Subcutaneous adipose tissue (tissue), 4 donors: ENCODE data around the gene PRRC2B. TPM values are rescaled to one million over a fixed set of nuclear protein-coding genes. Genes with fewer than 3 reads are reported as not detected.

Experiments
- total RNA-seq, 4 donors: library from RNA; depleted of rRNA; stranded (reverse); fragments of >200 nt; gene quantifications; one replicate each; pipeline ENCODE4 v1.1.0, GENCODE V29; 2016
- TF ChIP-seq, protein P1 (sequence below): fragments of 450-650 bp; IDR thresholded peaks from one replicate; pipeline ENCODE4 v1.5.1; 2016; ENCODE audit warnings: low read depth, mild to moderate bottlenecking, control low read depth, antibody characterized with exemption, moderate library complexity

PRRC2B gene
- total RNA-seq, 4 donors from 2014 or later, result 59.0 to 138 (median 81.8) TPM

DNA sequence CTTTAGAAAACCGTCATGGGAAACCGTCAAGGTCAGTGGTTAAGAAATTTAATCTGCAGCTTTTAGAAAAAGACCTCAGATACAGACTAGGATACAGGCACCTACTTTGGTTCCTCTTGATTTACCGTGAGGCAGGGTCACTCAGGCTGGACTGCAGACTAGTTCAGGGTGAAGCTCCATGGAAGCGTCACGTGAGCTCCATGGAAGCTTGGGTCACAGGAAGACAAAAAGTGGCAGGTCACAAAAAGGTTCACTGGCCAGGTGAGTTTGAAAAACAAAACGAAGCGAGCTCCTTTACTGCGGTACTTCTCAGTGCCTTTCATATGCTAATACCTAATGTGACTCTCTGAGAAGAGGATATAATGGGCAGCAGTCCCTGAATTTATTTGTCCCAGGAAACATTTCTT is 43.0 kb downstream of the PRRC2B start:
- TF ChIP-seq, protein P1, sequence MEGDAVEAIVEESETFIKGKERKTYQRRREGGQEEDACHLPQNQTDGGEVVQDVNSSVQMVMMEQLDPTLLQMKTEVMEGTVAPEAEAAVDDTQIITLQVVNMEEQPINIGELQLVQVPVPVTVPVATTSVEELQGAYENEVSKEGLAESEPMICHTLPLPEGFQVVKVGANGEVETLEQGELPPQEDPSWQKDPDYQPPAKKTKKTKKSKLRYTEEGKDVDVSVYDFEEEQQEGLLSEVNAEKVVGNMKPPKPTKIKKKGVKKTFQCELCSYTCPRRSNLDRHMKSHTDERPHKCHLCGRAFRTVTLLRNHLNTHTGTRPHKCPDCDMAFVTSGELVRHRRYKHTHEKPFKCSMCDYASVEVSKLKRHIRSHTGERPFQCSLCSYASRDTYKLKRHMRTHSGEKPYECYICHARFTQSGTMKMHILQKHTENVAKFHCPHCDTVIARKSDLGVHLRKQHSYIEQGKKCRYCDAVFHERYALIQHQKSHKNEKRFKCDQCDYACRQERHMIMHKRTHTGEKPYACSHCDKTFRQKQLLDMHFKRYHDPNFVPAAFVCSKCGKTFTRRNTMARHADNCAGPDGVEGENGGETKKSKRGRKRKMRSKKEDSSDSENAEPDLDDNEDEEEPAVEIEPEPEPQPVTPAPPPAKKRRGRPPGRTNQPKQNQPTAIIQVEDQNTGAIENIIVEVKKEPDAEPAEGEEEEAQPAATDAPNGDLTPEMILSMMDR, result no peak

DNA sequence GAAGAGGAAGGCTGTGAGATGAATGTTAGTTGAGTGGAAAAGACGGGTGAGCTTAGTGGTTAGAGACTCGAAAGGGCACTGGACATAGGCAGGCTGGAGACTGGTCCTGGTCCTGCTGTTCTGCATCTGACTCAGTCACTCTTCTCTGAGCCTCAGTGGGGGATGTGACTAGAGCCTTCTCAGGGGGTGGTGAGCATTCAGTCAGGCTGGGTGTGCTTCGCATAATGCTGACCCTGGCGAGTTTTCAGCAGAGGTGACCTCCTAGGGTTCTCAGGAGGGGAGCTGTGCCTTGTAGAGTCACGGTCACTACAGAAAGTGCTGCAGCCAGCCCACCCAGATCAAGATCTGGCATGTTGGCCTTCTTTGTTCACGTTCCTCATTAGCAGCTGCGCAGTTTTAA is 44.3 kb downstream of the PRRC2B start:
- TF ChIP-seq, protein P1, result no peak

DNA sequence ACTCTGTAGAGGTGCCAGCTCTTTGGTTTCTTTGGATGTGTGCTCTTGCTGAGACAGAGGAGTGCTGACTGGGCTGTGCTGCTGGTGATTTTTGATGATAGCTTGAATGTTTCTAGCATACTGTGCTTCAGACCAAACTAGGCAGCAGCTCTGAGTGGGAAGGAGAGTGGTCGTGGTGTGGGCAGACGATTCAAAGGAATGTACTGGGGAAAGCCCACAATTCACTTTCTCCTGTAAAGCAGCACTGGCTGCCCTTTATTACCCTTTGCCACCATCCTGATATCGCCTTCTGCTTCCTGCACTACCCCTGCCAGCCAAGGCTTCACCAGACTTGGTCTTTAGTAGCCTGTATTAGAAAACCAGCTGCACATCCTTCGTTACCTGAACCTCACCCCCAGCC is 45.3 kb downstream of the PRRC2B start:
- TF ChIP-seq, protein P1, result no peak

DNA sequence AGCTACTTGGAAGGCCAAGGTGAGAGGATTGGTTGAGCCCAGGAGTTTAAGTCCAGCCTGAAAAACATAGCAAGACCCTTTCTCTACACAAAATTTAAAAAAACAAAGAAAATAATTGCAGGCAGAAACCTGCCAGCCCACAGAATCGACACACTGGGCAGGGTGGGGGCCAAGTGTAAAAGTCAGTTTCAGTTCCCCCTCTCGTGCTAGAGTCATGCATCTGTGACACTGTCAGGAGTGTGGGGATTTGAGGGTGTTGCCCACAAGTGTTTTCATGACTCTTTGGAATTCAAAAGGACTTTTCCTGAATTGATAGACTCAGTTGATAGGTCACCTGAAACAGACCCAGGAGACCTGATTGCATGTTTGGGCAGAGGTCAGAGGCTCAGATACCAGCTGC is 47.6 kb downstream of the PRRC2B start:
- TF ChIP-seq, protein P1, result no peak

DNA sequence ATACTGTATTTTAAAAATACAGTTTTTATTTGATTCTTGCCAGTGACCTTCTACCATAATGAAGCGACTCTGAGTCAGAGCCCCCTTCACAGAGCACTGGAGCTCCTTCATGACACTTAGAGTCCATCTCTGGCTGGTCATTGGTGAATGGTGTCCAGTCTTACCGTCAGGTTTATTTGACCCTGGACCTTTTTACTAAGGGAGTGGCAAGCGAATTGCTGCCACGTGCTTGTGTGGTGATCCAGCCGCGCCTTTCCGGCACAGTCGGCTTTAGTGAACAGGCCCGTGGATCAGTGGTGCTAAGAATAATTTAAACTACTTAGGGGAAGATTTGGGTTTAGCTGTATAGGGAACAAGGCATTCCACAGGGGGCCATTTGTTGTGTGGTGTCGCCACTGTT is 48.5 kb downstream of the PRRC2B start:
- TF ChIP-seq, protein P1, result no peak

DNA sequence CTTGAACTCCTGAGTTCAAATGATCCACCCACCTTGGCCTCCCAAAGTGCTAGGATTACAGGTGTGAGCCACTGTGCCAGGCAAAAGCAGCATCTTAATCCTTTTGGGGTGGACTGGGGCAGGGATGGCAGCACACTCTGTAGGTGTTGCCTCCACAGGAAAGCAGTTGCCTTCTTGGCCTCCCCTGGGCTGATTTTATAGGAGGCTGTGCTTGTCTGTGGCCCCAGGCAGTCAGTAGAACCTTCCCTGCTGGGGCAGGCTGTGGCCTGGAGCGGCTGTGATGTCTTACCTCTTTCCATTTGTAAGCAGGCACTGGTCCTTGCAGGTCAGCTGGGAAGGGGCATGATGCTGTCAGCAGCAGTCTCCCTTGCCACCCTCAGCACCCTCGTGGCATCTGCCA is 49.8 kb downstream of the PRRC2B start:
- TF ChIP-seq, protein P1, result no peak

DNA sequence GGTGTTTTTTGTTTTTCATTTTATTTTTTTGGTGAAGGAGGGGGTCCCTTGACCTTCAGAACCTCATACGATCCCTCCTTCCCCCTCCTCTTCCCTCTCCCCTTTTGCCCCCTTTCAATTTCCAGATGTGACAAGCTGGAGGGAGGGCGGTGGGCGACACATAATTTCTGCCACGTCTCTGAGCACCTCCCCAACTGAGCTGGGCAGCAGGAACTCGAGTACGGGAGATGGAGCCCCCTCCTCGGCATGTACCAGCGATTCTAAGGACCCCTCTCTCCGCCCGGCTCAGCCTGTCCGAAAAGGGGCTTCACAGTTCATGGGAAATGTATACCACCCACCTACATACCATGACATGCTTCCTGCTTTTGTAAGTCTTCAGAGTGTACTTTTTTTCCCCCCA is 52.4 kb downstream of the PRRC2B start:
- TF ChIP-seq, protein P1, result no peak
